ENCODE data around the gene PPP1R3G.

- TF ChIP-seq, protein P1, sequence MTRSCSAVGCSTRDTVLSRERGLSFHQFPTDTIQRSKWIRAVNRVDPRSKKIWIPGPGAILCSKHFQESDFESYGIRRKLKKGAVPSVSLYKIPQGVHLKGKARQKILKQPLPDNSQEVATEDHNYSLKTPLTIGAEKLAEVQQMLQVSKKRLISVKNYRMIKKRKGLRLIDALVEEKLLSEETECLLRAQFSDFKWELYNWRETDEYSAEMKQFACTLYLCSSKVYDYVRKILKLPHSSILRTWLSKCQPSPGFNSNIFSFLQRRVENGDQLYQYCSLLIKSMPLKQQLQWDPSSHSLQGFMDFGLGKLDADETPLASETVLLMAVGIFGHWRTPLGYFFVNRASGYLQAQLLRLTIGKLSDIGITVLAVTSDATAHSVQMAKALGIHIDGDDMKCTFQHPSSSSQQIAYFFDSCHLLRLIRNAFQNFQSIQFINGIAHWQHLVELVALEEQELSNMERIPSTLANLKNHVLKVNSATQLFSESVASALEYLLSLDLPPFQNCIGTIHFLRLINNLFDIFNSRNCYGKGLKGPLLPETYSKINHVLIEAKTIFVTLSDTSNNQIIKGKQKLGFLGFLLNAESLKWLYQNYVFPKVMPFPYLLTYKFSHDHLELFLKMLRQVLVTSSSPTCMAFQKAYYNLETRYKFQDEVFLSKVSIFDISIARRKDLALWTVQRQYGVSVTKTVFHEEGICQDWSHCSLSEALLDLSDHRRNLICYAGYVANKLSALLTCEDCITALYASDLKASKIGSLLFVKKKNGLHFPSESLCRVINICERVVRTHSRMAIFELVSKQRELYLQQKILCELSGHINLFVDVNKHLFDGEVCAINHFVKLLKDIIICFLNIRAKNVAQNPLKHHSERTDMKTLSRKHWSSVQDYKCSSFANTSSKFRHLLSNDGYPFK (CRISPR knock-in tag; IDR thresholded peaks at IDR 0.05; ENCODE audit: borderline replicate concordance), result no peak
- TF ChIP-seq ZBTB26 (CRISPR knock-in tag; IDR thresholded peaks at IDR 0.05; ENCODE audit: borderline replicate concordance), result no peak
- TF ChIP-seq BRCA1 (CRISPR knock-in tag; IDR thresholded peaks at IDR 0.05), result no peak
- no peak for TF ChIP-seq NFRKB (IDR thresholded peaks at IDR 0.05)
- TF ChIP-seq, protein P2, sequence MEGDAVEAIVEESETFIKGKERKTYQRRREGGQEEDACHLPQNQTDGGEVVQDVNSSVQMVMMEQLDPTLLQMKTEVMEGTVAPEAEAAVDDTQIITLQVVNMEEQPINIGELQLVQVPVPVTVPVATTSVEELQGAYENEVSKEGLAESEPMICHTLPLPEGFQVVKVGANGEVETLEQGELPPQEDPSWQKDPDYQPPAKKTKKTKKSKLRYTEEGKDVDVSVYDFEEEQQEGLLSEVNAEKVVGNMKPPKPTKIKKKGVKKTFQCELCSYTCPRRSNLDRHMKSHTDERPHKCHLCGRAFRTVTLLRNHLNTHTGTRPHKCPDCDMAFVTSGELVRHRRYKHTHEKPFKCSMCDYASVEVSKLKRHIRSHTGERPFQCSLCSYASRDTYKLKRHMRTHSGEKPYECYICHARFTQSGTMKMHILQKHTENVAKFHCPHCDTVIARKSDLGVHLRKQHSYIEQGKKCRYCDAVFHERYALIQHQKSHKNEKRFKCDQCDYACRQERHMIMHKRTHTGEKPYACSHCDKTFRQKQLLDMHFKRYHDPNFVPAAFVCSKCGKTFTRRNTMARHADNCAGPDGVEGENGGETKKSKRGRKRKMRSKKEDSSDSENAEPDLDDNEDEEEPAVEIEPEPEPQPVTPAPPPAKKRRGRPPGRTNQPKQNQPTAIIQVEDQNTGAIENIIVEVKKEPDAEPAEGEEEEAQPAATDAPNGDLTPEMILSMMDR (CRISPR knock-in tag; IDR thresholded peaks at IDR 0.05), result no peak
- no peak for TF ChIP-seq ZNF75D (CRISPR knock-in tag; IDR thresholded peaks at IDR 0.05; ENCODE audit: borderline replicate concordance)
These were observed 11.3 kb downstream of the PPP1R3G start for GRCh38 chr6:5096482-5096881.
